Type B pancreatic cell (in vitro differentiated cells): ENCODE data around the gene BASP1. TPM values are rescaled to one million over a fixed set of nuclear protein-coding genes. Genes with fewer than 3 reads are reported as not detected.

Experiments used
- DNase-seq: peaks from one replicate; pipeline ENCODE4 v3.0.0; 2021; ENCODE audit warnings: mixed read lengths; ENCODE audit not compliant: unreplicated experiment; ENCODE audit errors: extremely low spot score
- H3K27ac Mint-ChIP-seq: 2 replicates; pipeline ENCODE4 v1.8.0; 2021; ENCODE audit warnings: mild to moderate bottlenecking, mixed read lengths
- H3K27me3 Mint-ChIP-seq: 2 replicates; pipeline ENCODE4 v1.8.0; 2021; ENCODE audit warnings: mixed read lengths
- H3K36me3 Mint-ChIP-seq: 2 replicates; pipeline ENCODE4 v1.8.0; 2021; ENCODE audit warnings: mixed read lengths
- H3K4me1 Mint-ChIP-seq: one replicate; pipeline ENCODE4 v1.8.0; 2021; ENCODE audit warnings: mixed read lengths; ENCODE audit not compliant: unreplicated experiment
- H3K4me3 Mint-ChIP-seq: 2 replicates; pipeline ENCODE4 v1.8.0; 2021; ENCODE audit warnings: mild to moderate bottlenecking, mixed read lengths
- H3K9me3 Mint-ChIP-seq: 2 replicates; pipeline ENCODE4 v1.8.0; 2021; ENCODE audit warnings: mixed read lengths
- CTCF ChIP-seq: fragments of 200-600 bp; sonication (generic); conservative IDR thresholded peaks from 2 replicates; pipeline ENCODE4 v1.5.0; 2021; ENCODE audit warnings: antibody characterized with exemption, mild to moderate bottlenecking
- total RNA-seq: library from RNA; stranded (reverse); gene quantifications from 2 replicates; pipeline ENCODE4 v1.2.1, GENCODE V29; 2021; ENCODE audit warnings: low replicate concordance

BASP1 gene
- total RNA-seq, 1 donor from 2014 or later, result 131 TPM

- Mint-ChIP-seq H3K27ac (no peak overlapping the region), H3K4me3 (no peak overlapping the region), H3K36me3 (no peaks in the 10 kb centered on the region), H3K9me3 (no peaks in the 10 kb centered on the region), H3K4me1 (no peaks in the 10 kb centered on the region), H3K27me3 (no peaks in the 10 kb centered on the region)
- TF ChIP-seq CTCF, result no peak
- DNase-seq, result no peak
These were observed 33.6 kb upstream of the BASP1 start for GRCh38 chr5:17183831-17184230.

GRCh38 chr5:17184588-17184987 is 32.8 kb upstream of the BASP1 start:
- no peak for TF ChIP-seq CTCF
- no peaks in the 10 kb centered on the region for H3K27me3 Mint-ChIP-seq
- peaks cover 5% of the 10 kb centered on the region for H3K4me1 Mint-ChIP-seq
- H3K9me3 Mint-ChIP-seq, result peaks cover 5% of the 10 kb centered on the region
- no peaks in the 10 kb centered on the region for H3K36me3 Mint-ChIP-seq
- no peak overlapping the region for H3K4me3 Mint-ChIP-seq
- no peak overlapping the region for H3K27ac Mint-ChIP-seq
- DNase-seq, result no peak

- no peak overlapping the region for H3K4me3 Mint-ChIP-seq
- H3K36me3 Mint-ChIP-seq, result no peaks in the 10 kb centered on the region
- H3K9me3 Mint-ChIP-seq, result peaks cover 5% of the 10 kb centered on the region
- TF ChIP-seq CTCF, result no peak
- H3K27ac Mint-ChIP-seq, result no peak overlapping the region
- no peak for DNase-seq
- no peaks in the 10 kb centered on the region for H3K27me3 Mint-ChIP-seq
- peaks cover 10% of the 10 kb centered on the region for H3K4me1 Mint-ChIP-seq
These were observed 32.1 kb upstream of the BASP1 start for GRCh38 chr5:17185349-17185748.

GRCh38 chr5:17185773-17186172 is 31.7 kb upstream of the BASP1 start:
- H3K4me3 Mint-ChIP-seq, result no peak overlapping the region
- H3K27ac Mint-ChIP-seq, result no peak overlapping the region
- no peak for DNase-seq

GRCh38 chr5:17186256-17186655 is 31.2 kb upstream of the BASP1 start:
- Mint-ChIP-seq H3K4me1 (peaks cover 19% of the 10 kb centered on the region), H3K27me3 (no peaks in the 10 kb centered on the region), H3K4me3 (no peak overlapping the region), H3K9me3 (peaks cover 5% of the 10 kb centered on the region), H3K27ac (no peak overlapping the region), H3K36me3 (no peaks in the 10 kb centered on the region)
- DNase-seq, result no peak
- TF ChIP-seq CTCF, result no peak

More at GRCh38 chr5:17185773-17186172, 31.7 kb upstream of the BASP1 start:
- H3K36me3 Mint-ChIP-seq, result no peaks in the 10 kb centered on the region
- TF ChIP-seq CTCF, result no peak
- H3K27me3 Mint-ChIP-seq, result no peaks in the 10 kb centered on the region
- peaks cover 5% of the 10 kb centered on the region for H3K9me3 Mint-ChIP-seq
- peaks cover 15% of the 10 kb centered on the region for H3K4me1 Mint-ChIP-seq
